ENCODE measurements around the gene ATP13A3. TPM values are rescaled to one million over a fixed set of nuclear protein-coding genes. Genes with fewer than 3 reads are reported as not detected.

The ATP13A3 gene
- total RNA-seq, 1 donor from 2014 or later = 171 TPM

Other genes with a start within 250 kb of the ATP13A3 start
- gene CPN2, start 135.7 kb downstream of the ATP13A3 start, total RNA-seq = not detected in 2 replicates
- not detected in 2 replicates for gene LRRC15, start 117.3 kb downstream of the ATP13A3 start, total RNA-seq
- under 0.01 TPM in 2 replicates for gene GP5, start 87.7 kb downstream of the ATP13A3 start, total RNA-seq
- 8.4 and 9.0 TPM in 2 replicates for gene TMEM44, start 146.4 kb upstream of the ATP13A3 start, total RNA-seq
- 36.2 and 50.3 TPM in 2 replicates for gene LSG1, start 185.2 kb upstream of the ATP13A3 start, total RNA-seq
- gene FAM43A, start 198.9 kb upstream of the ATP13A3 start, total RNA-seq = 2.9 and 3.7 TPM in 2 replicates